Skeletal muscle tissue (tissue), 4 donors: ENCODE measurements around the gene AIFM2. TPM values are rescaled to one million over a fixed set of nuclear protein-coding genes. Genes with fewer than 3 reads are reported as not detected.
"Not testable (repeated sequence)": the region's sequence is repeated elsewhere in the genome, so short reads cannot be mapped to it uniquely, and the experiment has no call there.

Experiments
- H3K27ac ChIP-seq: one replicate; pipeline ENCODE4 v1.7.0; 2013; ENCODE audit warnings: mild to moderate bottlenecking, low read depth, low read length, inconsistent platforms
- H3K27me3 ChIP-seq, 3 donors: one replicate each; pipeline ENCODE4 v1.7.0; 2013; ENCODE audit warnings: low read length in 3 of 3; ENCODE audit not compliant: control insufficient read depth in 3 of 3, insufficient read depth in 3 of 3
- H3K36me3 ChIP-seq, 3 donors: one replicate each; pipeline ENCODE4 v1.7.0; 2013; ENCODE audit warnings: low read length in 3 of 3; ENCODE audit not compliant: control insufficient read depth in 3 of 3, insufficient read depth in 3 of 3
- H3K4me1 ChIP-seq, 3 donors: one replicate each; pipeline ENCODE4 v1.7.0; 2013; ENCODE audit warnings: low read length in 3 of 3, mild to moderate bottlenecking in 3 of 3; ENCODE audit not compliant: control insufficient read depth in 3 of 3, insufficient read depth in 3 of 3
- H3K4me3 ChIP-seq, 3 donors: one replicate each; pipeline ENCODE4 v1.7.0; 2013; ENCODE audit warnings: low read length in 3 of 3
- H3K9ac ChIP-seq, 3 donors: one replicate each; pipeline ENCODE4 v1.7.0; 2013; ENCODE audit warnings: low read length in 3 of 3, mild to moderate bottlenecking in 3 of 3, moderate library complexity in 2 of 3, low read depth in 1 of 3
- H3K9me3 ChIP-seq, 3 donors: one replicate each; pipeline ENCODE4 v1.7.0; 2013; ENCODE audit warnings: low read length in 3 of 3; ENCODE audit not compliant: control insufficient read depth in 3 of 3
- total RNA-seq: library from RNA; depleted of rRNA; stranded (reverse); fragments of >200 nt; gene quantifications from one replicate; pipeline ENCODE4 v1.2.3, GENCODE V29; 2014
- donor health status: Osteomylitis.

The AIFM2 gene
- total RNA-seq, 1 donor from 2014 or later = 2.6 TPM

- no peak overlapping the region for H3K27ac ChIP-seq
- no peaks in the 10 kb centered on the region for H3K27me3 ChIP-seq
- no peak overlapping the region for H3K4me3 ChIP-seq
- no peak overlapping the region for H3K9ac ChIP-seq
- no peaks in the 10 kb centered on the region for H3K9me3 ChIP-seq
- peaks cover 0 to 10% (median 3%) of the 10 kb centered on the region in 3 donors for H3K36me3 ChIP-seq
- no peaks in the 10 kb centered on the region for H3K4me1 ChIP-seq
Observed at GRCh38 chr10:70087616-70088307, 44.9 kb downstream of the AIFM2 start.

GRCh38 chr10:70085975-70086613, 46.5 kb downstream of the AIFM2 start:
- H3K27ac ChIP-seq = no peak overlapping the region
- no peak overlapping the region for H3K9ac ChIP-seq
- H3K4me1 ChIP-seq = no peaks in the 10 kb centered on the region
- H3K36me3 ChIP-seq = peaks cover 0 to 8% (median 1%) of the 10 kb centered on the region in 3 donors
- H3K27me3 ChIP-seq = no peaks in the 10 kb centered on the region
- no peaks in the 10 kb centered on the region for H3K9me3 ChIP-seq
- no peak overlapping the region for H3K4me3 ChIP-seq

GRCh38 chr10:70084189-70084588, 48.4 kb downstream of the AIFM2 start:
- no peaks in the 10 kb centered on the region for H3K27me3 ChIP-seq
- no peak overlapping the region for H3K9ac ChIP-seq
- no peaks in the 10 kb centered on the region for H3K4me1 ChIP-seq
- H3K4me3 ChIP-seq = no peak overlapping the region
- no peak overlapping the region for H3K27ac ChIP-seq
- peaks cover 0 to 3% (median 2%) of the 10 kb centered on the region in 3 donors for H3K36me3 ChIP-seq
- H3K9me3 ChIP-seq = no peaks in the 10 kb centered on the region

GRCh38 chr10:70080789-70081188, 51.8 kb downstream of the AIFM2 start:
- not testable (repeated sequence) for H3K9ac ChIP-seq, H3K9me3 ChIP-seq, H3K36me3 ChIP-seq, H3K27me3 ChIP-seq, H3K27ac ChIP-seq, H3K4me3 ChIP-seq, H3K4me1 ChIP-seq

GRCh38 chr10:70078937-70079336, 53.7 kb downstream of the AIFM2 start:
- peaks cover 2 to 4% (median 3%) of the 10 kb centered on the region in 3 donors for H3K36me3 ChIP-seq
- H3K27ac ChIP-seq = no peak overlapping the region
- H3K4me1 ChIP-seq = no peaks in the 10 kb centered on the region
- no peaks in the 10 kb centered on the region for H3K9me3 ChIP-seq
- no peak overlapping the region for H3K9ac ChIP-seq
- H3K27me3 ChIP-seq = no peaks in the 10 kb centered on the region
- H3K4me3 ChIP-seq = no peak overlapping the region

- Histone ChIP-seq H3K4me3 (no peak overlapping the region), H3K27ac (no peak overlapping the region), H3K9ac (no peak overlapping the region), H3K9me3 (no peaks in the 10 kb centered on the region), H3K27me3 (no peaks in the 10 kb centered on the region), H3K4me1 (no peaks in the 10 kb centered on the region), H3K36me3 (peaks cover 2 to 4% (median 3%) of the 10 kb centered on the region in 3 donors)
Observed at GRCh38 chr10:70078329-70078728, 54.3 kb downstream of the AIFM2 start.

GRCh38 chr10:70074971-70075370, 57.7 kb downstream of the AIFM2 start:
- Histone ChIP-seq H3K27me3 (no peaks in the 10 kb centered on the region), H3K36me3 (peaks cover 0 to 4% (median 0%) of the 10 kb centered on the region in 3 donors), H3K4me3 (no peak overlapping the region), H3K9me3 (no peaks in the 10 kb centered on the region), H3K4me1 (no peaks in the 10 kb centered on the region), H3K9ac (no peak overlapping the region), H3K27ac (no peak overlapping the region)

GRCh38 chr10:70074165-70074564, 58.5 kb downstream of the AIFM2 start:
- H3K27ac ChIP-seq = no peak overlapping the region
- H3K4me1 ChIP-seq = no peaks in the 10 kb centered on the region
- H3K36me3 ChIP-seq = peaks cover 0 to 4% (median 0%) of the 10 kb centered on the region in 3 donors
- H3K27me3 ChIP-seq = no peaks in the 10 kb centered on the region
- no peak overlapping the region for H3K4me3 ChIP-seq
- no peak overlapping the region for H3K9ac ChIP-seq
- no peaks in the 10 kb centered on the region for H3K9me3 ChIP-seq

GRCh38 chr10:70070834-70071233, 61.8 kb downstream of the AIFM2 start:
- H3K36me3 ChIP-seq = no peaks in the 10 kb centered on the region
- H3K4me3 ChIP-seq = no peak overlapping the region
- no peaks in the 10 kb centered on the region for H3K9me3 ChIP-seq
- H3K4me1 ChIP-seq = no peaks in the 10 kb centered on the region
- H3K27ac ChIP-seq = no peak overlapping the region
- H3K9ac ChIP-seq = no peak overlapping the region
- no peaks in the 10 kb centered on the region for H3K27me3 ChIP-seq

GRCh38 chr10:70069346-70069745, 63.3 kb downstream of the AIFM2 start:
- H3K27me3 ChIP-seq = no peaks in the 10 kb centered on the region
- no peak overlapping the region for H3K9ac ChIP-seq
- H3K27ac ChIP-seq = no peak overlapping the region
- H3K36me3 ChIP-seq = no peaks in the 10 kb centered on the region
- no peaks in the 10 kb centered on the region for H3K9me3 ChIP-seq
- H3K4me1 ChIP-seq = no peaks in the 10 kb centered on the region
- H3K4me3 ChIP-seq = no peak overlapping the region
